NB4 (cell line): ENCODE results near the gene PLA2G12A.

Experiments used
- MYC ChIP-seq: IDR thresholded peaks from 2 replicates; pipeline ENCODE4 v1.6.1; 2011; ENCODE audit warnings: low read depth, low read length
- POLR2A ChIP-seq: IDR thresholded peaks from 2 replicates; pipeline ENCODE4 v1.6.1; 2011; ENCODE audit warnings: mild to moderate bottlenecking; ENCODE audit not compliant: insufficient read length; ENCODE audit errors: extremely low read depth
- TF ChIP-seq, protein P1 (sequence below): IDR thresholded peaks from one replicate; pipeline ENCODE4 v1.5.1; 2012; ENCODE audit warnings: low read depth, low read length
- TF ChIP-seq, protein P2 (sequence below): IDR thresholded peaks from 2 replicates; pipeline ENCODE4 v1.6.1; 2011; ENCODE audit warnings: low read depth, low read length

DNA sequence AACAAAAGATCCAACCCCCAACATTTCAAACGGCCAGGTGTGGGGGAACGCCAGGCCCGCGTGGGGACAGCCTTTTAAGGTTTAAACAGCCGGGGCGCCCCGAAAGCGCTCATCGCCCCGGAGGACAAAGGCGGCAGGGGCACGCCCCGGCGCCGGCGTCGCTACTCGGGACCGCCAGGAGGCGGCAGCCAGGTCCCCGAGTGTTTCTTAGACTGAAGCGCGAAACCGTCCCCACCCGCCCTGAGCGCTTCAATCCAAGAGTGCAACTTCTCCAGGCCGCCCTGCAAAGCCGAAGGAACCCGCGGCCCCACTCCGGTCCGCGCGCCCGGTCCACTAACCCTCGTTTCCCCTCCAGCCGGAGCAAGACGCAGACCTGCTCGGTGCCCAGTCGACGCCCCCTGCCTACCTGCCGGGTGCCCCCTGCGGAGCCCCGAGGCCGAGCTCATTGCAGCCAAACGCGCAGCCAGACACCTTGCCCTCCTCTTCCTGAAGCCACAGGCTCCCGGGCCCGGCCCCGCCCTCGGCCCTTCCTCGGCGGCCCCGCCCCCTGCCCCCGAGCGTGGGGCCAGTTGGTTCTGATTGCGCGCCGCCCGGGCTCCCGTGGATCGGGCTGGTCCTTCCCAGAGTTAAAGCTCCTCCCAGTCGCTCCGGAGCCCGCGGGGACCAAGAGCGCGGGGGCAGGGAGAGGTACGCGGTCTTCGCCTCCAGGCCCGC lies 26.8 kb downstream of the PLA2G12A start, which contains the start of gene CASP6:
- TF ChIP-seq, protein P1, sequence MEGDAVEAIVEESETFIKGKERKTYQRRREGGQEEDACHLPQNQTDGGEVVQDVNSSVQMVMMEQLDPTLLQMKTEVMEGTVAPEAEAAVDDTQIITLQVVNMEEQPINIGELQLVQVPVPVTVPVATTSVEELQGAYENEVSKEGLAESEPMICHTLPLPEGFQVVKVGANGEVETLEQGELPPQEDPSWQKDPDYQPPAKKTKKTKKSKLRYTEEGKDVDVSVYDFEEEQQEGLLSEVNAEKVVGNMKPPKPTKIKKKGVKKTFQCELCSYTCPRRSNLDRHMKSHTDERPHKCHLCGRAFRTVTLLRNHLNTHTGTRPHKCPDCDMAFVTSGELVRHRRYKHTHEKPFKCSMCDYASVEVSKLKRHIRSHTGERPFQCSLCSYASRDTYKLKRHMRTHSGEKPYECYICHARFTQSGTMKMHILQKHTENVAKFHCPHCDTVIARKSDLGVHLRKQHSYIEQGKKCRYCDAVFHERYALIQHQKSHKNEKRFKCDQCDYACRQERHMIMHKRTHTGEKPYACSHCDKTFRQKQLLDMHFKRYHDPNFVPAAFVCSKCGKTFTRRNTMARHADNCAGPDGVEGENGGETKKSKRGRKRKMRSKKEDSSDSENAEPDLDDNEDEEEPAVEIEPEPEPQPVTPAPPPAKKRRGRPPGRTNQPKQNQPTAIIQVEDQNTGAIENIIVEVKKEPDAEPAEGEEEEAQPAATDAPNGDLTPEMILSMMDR: peak; percentile 53
- TF ChIP-seq POLR2A (no peak), MYC (no peak)
- TF ChIP-seq, protein P2, sequence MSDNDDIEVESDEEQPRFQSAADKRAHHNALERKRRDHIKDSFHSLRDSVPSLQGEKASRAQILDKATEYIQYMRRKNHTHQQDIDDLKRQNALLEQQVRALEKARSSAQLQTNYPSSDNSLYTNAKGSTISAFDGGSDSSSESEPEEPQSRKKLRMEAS: 0 out of 2 replicates have a peak, but pooled peaks have one; percentile 37
